GM21515 (cell line): ENCODE data around the gene TTC27.
A peak's percentile ranks its signal among the peaks of the same experiment; 100 is the strongest.

Experiments
- ATAC-seq: cut with Tn5 transposase; IDR thresholded peaks from one replicate; pipeline ENCODE4 v1.9.1; 2021; ENCODE audit not compliant: unreplicated experiment

Gene TTC27

GRCh38 chr2:32666704-32667103 is 38.9 kb downstream of the TTC27 start:
- no peak for ATAC-seq

DNA sequence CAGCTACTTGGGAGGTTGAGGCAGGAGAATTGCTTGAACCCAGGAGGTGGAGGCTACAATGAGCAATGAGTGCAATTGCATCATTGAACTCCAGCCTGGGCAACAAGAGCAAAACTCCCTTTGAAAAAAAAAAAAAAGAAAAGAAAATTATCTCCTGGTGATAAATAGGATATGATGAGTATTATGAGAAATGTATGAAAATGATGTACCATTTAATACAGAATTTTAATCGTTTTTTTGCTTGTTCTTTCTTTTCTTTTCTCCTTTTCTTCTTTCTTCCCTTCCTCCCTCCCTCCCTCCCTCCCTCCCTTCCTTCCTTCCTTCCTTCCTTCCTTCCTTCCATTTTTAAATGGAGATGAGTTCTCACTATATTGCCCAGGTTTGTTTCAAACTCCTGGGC is 40.4 kb downstream of the TTC27 start:
- no peak for ATAC-seq

DNA sequence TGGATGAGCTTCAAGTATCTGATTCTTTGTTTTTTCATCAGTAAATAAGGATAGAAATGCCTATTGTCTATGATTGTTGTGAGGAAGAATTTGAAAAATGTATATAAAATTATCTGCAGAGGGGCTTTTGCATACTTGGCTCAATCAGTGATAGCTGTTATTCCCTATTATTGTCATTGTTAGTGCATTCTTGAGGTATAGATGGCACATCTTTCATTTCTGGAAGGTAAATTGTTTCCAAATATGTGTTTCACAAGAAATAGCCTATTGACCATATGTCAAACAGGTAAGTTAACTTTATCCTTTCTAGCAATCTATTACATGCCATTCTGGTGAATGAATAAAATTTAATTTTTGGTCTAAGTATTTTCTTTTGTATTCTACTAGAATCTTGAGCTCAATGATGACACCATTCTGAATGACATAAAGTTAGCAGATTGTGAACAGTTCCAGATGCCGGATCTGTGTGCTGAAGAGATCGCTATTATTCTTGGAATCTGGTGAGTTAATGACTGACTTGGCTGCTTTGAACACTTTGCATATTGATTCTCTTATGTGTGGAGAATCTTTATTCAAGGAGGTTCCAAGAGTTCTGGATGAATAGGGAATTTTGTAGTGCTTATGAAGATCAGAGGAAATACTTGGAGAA is 44.2 kb downstream of the TTC27 start:
- no peak for ATAC-seq

DNA sequence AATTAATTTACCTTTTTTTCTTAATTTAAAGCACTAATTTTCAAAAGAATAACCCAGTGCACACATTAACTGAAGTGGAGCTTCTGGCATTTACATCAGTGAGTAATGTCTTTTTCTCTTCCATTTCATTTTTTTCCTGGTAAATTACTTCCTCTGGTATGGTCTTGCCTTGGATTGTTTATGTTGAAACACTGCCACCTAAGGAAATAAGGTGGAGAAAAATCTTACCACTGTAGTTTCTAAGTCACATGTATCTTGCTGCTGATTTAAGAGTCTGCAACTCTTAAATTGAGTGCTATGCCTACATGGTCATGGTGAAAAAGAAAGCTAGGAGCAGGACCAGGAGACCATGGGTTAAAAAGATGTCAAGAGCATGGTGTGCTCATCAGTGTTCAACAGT is 51.0 kb downstream of the TTC27 start:
- no peak for ATAC-seq

- ATAC-seq = no peak
These were observed 53.1 kb downstream of the TTC27 start for GRCh38 chr2:32680942-32681341.

- no peak for ATAC-seq
These were observed 55.8 kb downstream of the TTC27 start for GRCh38 chr2:32683520-32684086.

DNA sequence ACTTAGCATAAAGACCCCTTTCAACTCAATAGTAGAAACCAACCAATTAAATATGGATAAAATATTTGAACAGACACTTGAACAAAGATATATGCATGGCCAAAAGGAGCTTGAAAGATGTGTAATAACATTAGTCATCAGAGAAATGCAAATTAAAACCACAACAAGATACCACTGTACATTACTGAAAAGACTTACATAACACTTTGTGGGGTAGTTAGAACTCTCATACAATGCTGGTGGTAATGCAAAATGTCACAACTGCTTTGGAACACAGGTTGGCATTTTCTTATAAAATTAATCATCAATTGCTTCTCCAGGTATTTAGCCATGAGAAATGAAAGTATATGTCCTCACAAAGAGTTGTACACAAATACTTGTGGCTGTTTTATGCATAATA is 60.7 kb downstream of the TTC27 start:
- ATAC-seq = no peak

DNA sequence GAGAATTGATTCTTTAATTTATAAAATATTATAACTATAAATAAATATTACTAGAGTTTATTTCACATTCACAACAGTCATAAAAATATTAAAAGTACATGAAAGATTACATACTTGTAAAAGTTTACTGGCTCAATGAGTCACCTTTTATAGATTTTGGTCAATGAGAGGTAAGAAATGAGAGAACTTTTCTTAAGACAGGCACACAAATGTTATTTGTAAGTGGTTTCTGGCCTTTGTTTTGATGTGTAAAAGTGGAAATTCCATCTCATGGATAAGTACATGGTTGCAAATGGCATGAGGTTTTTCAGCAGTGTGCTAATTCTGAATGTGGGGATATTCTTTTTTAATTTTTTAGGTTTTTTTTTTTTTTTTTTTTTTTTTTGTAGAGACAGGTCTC is 63.8 kb downstream of the TTC27 start:
- ATAC-seq = no peak

GRCh38 chr2:32696439-32696838 is 68.6 kb downstream of the TTC27 start:
- no peak for ATAC-seq

DNA sequence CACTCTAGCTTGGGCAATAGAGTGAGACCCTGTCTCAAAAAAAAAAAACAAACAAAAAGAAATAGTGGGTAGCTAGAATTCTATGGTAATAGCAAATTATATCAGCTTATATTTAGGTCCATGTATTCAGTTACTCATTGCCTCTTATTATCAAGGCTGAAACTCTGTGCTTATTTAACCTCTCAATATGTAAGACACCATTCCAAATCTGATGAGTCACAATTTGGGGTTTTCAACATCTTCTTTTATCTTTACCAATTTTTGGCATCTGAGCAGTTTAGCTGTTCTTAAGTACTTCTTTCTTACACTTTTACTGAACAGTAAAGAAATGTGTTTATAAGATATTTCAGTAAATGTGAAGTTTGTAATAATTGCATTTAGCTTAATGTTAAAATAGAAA is 69.3 kb downstream of the TTC27 start:
- no peak for ATAC-seq

DNA sequence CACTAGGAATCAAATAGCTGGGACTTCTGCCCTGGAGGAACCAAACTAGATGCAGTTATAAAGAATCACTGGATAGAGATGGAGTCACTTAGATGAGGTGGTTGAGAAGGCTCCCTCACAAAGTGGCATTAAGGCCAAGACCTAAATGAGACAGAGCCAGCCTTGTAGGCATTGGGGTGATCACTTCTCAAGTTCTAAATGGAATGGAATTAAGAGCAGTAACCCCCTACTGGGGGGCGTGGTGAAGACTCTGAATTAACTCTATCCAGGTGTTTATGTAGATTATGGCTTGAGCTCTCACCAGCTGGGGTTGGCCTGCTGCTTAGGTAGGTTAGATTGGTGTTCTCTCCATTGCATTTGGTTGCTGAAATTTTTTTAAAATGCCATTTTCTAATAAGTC is 71.3 kb downstream of the TTC27 start:
- no peak for ATAC-seq

- ATAC-seq = no peak
These were observed 74.0 kb downstream of the TTC27 start for GRCh38 chr2:32701806-32702205.

- no peak for ATAC-seq
These were observed 74.6 kb downstream of the TTC27 start for GRCh38 chr2:32702303-32703064.

DNA sequence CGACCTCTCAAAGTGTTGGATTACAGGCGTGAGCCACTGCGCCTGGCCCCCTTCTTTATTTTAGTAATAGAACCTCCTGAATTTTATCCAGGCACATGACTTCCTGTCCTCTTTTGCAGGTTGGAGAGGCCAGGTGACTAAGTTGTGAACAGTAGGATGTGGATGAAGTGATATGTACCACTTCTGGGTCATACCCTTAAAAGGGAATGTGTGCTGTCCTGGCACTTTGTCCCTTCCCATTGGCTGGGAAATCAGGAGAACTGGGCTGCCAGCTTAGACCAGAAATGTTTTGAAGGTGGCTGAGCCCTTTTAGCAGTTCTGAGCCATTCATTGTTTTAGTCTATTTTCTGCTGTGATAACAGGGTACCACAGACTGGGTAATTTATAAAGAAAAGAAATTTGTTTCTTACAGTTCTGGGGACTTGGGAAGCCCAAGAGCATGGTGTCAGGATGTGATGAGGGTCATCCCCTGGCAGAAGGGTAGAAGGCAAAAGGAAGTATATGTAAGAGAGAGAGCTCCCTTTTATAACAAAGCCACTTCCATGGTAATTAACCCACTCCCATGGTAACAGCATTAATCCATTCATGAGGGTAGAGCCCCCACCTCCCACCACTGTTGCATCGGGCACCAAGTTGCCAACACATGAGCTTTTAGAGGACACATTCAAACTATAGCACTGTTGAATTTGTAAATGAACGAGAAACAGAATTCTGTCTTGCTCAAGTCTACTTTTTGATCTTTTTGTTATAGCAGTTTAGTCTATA is 79.1 kb downstream of the TTC27 start:
- ATAC-seq = no peak

DNA sequence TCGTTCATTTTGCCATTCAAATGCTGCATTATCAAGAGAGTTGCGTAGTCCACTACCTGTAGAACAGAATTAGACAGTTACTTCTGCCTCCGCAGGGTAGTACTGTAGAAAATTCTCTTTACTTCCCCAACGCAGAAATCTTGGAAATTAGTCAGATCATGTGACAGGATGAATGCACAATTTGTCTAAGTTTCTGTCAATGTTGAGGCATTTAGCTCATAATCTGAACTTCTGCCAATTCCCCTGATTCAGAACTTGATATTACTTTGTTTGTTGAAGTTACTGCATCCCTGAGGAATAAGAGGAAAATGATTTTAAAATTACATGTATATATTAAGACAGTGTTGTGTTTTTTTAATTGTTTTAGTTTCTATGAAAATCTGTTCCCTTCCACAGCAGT is 83.4 kb downstream of the TTC27 start:
- ATAC-seq = no peak

- no peak for ATAC-seq
These were observed 84.2 kb downstream of the TTC27 start for GRCh38 chr2:32711908-32712501.

DNA sequence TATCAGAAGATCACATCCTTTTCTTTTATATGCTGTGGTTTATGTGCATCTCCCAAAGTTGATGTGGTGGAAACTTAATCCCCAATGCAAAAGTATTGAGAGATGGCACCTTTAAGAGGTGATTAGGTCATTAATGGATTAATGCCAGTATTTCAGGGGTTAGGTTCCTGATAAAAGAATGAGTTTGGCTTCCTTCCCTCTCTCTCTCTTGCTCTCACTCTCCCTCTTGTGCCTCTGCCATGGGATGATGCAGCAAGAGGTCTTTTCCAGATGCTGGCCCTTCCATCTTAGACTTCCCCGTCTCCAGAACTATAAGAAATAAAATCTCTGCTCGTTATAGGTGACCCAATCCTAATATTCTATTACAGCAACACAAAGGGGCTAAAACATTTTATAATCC is 85.0 kb downstream of the TTC27 start:
- no peak for ATAC-seq

GRCh38 chr2:32714521-32714920 is 86.7 kb downstream of the TTC27 start:
- no peak for ATAC-seq

- peak; percentile 79 for ATAC-seq
These were observed 87.6 kb downstream of the TTC27 start for GRCh38 chr2:32715391-32715841.

DNA sequence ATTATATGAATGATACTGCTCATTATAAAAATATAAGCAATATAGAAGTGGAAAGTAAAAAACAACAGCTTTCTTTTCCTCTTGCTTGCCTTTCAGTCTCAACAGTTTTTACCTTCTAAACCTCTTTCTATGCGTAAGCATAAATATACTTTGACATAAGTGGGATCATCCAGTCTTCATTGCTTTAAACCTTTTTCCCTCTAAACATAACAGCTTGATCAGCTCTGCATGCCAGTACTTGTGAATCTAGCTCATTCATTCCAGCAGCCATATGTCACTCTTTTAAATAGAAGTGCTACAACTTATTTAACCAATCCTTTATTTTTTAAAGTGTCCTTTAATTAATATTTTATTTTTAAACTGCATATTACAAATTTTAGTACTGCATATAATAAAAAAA is 88.1 kb downstream of the TTC27 start:
- ATAC-seq = no peak

DNA sequence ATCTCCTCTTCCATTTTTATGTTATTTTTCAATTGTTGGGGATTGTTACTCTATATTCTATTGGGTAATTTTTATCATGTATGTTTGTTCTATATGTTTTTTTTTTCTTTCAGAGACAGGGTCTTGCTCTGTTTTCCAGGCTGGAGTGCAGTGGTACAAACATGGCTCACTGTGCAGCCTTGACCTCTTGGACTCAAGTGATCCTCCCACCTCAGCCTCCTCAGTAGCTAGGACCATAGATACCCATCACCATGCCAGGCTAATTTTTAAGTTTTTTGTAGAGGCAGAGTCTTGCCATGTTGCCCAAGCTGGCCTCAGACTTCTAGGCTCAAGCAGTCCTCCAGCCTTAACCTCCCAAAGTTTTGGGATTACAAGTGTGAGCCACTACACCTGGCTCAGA is 88.7 kb downstream of the TTC27 start:
- ATAC-seq = no peak
